HG03095 (cell line): ENCODE measurements around the gene FXYD4.

Experiments used
- ATAC-seq: cut with Tn5 transposase; IDR thresholded peaks from one replicate; pipeline ENCODE4 v1.9.1; 2021; ENCODE audit warnings: moderate library complexity; ENCODE audit not compliant: unreplicated experiment

The FXYD4 gene

DNA sequence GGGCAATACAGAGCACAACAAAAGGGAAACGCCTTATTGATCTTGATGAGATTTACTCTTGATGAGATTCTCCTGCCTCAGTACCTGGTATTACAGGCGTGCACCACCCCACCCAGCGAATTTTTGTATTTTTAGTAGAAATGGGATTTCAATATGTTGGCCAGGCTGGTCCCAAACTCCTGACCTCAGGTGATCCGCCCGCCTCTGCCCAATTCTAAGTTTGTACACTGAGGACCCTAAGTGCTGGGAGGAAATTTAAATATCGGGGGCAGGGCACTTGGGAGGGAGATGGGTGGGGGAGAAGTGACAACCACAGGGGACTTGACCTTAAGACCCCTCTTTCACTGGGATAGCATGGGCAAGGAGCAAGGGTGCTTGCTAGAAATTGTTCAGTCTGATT, 23.4 kb downstream of the FXYD4 start:
- no peak for ATAC-seq

DNA sequence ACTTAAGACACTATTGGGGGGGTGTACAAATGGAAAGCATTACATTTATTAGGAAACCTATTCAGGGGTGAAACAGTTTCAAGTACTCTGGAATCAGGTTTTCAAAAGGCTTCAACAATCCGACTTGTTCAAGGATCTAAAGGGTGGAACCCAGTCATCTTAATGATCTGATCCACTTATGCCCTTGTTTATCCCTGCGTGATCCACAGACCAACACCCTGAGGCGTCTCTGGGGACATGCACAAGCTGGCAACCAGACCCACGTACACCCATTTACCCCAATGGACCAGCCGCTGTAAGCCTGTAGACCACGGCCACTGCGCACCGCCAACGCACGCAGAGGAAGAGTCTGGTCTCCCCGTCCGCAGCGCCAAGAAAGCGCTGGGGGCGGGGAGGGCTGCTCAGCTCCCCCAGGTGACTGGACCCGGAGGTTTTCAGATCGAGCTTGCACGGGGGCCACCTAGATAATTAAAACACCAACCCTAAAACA, 24.2 kb downstream of the FXYD4 start:
- ATAC-seq = no peak

DNA sequence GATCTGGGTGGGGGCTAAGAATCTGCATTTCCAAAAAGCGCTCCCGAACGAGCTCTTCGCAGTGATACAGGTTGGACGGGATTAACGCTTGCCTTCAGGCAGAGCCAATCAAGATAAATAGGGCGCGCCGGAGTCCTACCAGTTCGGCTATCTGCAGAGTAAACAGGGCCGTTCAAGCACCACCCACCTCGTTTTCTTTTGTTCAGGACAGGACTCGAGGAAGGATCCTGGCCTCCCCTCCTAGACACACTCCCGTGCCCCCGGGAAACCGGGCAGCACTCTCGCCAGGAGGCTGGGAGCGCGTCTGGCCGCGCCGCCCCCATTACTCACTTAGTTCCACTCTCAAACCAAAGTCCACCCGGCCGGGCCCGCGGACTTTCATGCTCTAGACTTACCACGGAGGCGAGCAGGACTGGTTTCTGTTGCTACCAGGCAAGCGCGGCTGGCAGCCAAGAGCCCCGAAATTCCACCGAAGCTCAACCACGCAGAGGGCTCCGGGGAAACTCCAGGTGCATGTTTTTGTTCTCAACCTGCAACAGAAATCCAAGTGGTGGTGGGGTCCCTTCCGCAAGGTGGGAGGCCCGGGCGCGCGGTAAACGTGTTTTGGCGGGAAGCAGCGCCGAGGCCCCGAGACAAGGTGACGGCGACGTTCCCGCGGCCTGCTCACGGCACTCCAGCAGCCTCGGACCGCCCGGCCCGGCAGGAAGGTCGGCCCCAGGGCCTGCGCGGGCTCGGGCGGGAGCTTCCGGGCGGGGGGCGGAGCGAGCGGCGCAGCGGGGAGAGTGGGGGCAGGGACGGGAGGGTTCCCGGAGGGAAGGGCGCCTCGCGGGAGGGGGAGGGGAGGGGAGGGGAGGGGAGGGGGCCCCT, 24.9 kb downstream of the FXYD4 start:
- ATAC-seq = peak; percentile 48

DNA sequence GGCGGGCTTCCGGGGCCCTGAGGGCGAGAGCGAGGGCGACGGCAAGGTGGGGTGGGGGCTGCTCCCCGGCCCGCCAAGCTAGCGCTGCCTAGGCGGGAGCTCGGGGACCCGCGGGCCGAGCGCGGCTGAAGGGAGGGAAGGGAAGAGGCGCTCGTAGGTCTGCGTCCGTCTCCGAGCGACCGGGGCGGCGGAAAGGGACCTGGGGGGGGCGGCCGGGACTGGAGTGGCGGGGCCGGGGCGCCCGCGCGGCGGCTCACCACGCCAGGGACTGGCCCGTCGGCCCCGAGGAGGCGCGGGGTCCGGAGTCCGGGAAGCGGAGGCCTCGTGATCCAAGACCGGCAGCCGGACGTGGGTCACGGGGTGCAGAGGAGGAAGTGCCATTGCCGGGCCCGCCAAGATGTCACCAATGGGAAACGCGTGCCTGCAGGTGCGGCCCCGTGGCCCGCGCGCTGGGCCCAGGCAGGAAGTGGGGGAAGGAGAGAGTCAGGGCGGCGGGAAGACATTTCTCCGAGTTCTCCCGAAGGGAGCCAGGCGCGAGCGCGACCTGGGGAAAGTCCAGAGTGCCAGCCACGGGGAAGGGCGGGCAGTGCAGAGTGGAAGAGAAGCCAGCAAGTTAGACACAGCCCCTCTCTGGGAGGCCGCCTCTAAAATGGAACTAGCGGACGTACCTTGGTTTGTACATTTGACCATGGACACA, 25.6 kb downstream of the FXYD4 start:
- ATAC-seq = peak; percentile 84

DNA sequence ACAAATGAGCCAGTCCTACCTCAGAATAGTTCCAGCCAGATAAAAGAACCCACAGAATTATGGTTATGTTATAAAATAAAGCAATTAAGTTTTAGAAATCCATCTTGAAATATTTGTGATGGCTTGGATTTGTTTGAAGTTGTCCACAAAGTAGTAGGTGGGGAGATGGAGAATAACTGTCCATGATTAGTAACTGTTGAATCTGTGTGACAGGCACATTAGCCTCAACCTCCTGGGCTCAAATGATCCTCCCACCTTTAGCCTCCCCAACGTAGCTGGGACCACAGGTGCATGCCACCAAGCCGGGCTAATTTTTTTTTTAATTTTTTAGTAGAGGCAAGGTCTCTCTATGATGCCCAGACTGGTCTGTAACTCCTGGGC, 27.5 kb downstream of the FXYD4 start:
- no peak for ATAC-seq

DNA sequence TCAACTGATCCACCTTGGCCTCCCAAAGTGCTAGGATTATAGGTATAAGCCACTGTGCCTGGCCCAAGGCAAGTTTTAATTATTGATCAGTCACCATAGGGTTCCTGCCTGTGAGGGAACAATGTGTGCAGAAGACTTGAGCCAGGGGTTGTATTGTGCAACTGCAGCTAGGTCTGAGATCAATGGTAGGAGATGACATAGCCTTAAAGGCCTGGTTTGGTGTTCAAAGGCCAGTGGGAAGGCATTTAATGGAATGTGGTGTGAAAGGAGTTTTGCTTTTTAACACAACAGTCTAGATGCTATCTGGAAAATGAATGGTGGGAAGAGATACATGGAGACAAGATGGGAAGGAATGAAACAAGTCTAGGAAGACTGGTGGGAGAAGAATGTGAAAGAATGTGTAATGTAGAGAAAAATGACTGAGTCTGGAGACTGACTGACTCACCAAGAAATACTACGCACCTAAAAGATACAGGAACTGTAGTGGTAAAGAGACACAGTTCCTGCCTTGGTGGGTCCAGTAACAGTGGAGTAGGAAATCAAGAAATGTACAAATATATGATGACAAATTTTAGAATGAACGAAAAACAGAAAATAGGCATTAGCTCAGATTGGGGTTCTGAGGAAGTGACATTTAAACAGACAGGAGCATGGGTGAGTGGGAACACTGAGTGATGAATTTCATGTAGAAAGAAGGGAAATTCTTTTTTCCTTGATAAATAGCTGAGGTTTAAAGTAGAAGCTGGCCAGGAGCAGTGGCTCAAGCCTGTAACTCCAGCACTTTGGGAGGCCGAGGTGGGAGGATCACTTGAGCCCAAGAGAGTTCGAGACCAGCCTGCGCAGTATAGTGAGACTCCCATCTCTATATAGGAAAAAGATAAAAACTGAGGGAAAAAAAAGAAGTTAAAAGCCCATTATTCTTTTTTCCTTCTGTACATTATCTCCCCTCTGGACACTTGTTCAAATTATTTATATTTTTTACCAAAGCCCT, 28.2 kb downstream of the FXYD4 start:
- ATAC-seq = no peak

DNA sequence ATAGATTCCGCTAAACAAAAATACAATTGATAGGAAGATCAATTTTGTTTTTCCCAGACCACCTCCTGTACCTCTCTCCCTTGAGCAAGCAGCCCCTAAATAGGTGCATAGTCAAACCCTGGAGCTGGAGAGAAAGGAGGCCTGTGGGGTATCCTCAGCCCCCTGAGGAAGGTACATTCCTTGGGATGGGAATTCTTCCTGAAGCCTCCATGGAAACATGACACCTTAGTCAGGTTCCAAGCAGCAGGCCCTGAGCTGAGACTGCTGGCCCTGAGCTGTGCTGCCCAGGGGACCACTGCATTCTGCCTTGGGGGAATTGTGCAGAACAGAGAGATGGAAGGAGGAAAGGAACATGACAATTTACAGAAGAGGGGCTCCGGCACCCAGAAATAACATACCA, 30.2 kb downstream of the FXYD4 start:
- ATAC-seq = no peak

DNA sequence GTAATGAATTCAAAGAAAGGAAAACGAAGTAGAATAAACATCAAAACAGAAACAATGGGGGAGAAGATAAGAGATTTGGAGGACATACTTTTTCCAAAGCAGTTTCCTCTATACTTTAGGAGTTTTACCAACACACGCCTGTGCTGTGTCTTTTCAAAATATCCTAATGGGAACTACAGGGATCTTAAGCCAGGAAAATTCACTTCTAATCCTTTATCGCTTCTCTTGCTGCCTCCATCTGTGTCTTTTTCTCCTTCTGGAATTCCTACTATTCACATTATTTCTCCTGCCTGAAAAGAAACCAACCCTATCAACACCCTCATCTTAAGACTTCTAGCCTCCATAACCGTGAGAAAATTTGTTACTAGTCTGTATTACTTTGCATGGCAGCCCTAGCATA, 30.7 kb downstream of the FXYD4 start:
- no peak for ATAC-seq

DNA sequence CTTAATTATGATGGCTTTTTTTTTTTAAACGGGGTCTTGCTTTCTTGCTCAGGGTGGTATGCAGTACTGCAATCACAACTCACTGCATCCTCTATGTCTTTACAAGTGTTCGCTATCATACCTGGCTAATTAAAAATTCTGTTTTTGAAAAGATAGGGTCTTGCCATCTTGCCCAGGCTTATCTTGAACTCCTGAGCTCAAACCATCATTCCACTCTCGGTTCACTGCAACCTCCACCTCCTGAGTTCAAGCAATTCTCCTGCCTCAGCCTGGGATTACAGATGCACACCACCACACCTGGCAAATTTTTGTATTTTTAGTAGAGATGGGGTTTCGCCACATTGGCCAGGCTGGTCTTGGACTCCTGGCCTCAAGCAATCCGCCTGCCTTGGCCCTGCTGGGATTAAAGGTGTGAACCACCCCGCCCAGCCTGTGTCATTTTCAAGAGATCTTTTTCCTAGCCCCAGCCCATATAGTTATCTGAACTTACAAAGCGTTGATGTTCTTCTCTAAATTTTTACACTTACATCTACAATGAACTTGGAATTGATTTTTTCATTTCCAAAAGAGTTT, 31.5 kb downstream of the FXYD4 start:
- ATAC-seq = no peak

DNA sequence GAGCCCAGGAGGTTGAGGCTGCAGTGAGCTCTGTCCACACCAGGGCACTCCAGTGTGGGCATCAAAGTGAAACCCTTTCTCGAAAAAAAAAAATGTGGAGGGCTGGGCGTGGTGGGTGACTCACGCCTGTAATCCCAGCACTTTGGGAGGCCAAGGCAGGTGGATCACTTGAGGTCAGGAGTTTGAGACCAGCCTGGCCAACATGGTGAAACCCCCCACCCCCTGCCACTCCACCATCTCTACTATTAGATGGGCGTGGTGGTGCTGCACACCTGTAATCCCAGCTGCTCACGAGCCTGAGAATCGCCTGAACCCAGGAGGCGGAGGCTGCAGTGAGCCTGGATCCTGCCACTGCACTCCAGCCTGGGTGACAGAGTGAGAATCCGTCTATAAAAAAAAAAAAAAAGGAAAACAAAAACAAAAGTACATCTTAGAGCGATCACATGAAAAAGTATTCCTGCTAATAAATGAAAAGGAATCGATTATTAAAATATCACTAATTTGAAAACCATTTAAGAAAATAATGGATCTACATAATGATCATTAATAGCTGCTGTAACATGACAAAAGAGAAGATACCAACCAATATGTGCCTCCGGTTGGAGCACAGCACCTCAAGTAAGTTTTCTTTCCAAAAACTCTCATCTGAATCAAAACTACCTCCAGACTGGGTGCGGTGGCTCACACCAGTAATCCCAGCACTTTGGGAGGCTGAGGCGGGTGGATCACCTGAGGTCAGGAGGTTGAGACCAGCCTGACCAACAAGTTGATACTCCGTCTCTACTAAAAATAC, 32.7 kb downstream of the FXYD4 start:
- no peak for ATAC-seq

DNA sequence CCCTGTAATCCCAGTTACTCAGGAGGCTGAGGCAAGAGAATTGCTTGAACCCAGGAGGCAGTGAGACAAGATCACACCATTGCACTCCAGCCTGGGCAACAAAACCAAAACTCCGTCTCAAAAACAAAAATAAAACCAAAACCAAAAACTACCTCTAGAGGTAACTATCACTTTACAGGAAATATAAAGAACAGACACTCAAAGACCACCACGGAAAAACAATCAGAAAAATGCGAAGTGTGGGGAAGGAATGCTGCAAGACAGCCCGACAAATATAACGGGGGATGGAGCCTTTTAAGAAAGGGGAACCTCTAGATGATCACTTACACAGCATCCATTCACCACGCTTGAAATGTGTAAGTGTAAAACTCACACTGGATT, 33.3 kb downstream of the FXYD4 start:
- ATAC-seq = no peak

DNA sequence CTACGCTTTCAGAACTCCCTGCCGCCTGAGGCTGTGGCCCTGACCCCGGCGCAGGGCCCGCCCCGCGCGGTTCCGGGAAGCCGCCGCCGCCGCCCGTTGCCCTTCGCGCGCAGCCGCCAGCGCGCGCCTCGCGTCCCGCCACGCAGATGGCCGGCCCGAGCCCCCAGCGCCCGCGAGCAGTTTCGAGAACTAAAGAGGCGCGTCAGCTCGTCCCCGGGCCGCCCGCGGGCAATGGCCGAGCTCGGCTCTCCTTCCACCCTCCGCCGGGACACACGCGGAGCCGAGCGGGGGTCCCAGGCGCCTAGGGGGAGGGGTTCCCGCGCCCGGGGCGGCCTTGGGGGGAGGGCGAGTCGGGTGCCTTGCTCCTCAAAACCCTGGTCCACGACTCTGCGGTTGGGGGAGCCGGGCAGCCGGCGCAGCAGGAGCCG, 35.7 kb downstream of the FXYD4 start:
- no peak for ATAC-seq

DNA sequence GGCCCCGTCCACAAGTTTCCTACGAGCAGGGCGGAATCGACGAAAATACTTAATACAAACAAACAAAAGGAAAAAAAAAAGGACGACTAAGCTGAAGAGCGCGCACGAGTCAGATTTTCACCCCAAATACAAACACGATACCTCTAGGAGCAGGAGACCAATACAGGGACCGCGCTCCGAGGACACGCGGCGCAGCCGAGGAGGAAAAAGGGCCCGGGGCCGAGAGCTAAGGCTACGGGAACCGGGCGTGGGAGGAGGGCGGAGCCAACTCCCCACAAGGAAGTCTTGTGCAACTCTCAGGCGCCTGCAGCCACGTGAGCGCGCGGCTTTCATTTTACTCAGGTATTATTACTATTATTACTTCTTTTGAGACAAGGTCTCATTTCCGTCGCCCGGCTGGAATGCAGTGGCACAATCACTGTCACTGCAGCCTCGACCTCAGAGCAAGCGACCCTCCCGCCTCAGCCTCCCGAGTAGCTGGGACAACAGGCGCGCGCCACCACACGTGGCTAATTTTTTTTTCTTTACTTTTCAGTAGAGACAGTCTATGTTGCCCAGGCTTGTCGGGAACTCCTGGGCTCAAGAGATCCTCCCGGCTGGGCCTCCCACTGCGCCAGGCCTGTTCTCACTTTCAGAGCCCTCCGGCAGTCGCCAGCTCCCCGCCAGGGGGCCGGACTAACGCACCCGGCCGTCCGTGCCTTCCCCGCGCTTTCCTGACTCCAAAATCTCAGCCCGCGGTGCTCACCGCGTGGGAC, 36.3 kb downstream of the FXYD4 start:
- peak; percentile 48 for ATAC-seq

DNA sequence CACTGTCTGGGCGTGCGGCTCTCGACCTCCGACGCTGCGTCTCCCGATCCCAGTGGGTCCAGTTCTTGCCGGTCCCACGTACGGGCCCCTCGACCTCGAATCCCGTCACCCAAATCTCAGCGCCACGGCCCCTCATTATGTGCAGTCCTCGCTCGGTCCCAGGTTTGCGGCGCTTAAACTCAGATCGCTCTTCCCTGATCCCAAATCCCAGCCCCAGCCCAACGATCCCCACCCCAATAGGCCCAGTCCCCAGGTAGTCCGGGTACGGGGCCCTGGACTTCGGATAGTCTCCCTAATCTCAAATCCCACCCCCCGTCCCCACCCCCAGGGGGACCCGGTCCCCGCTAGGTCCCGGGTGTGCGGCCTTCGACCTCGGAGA, 36.9 kb downstream of the FXYD4 start:
- ATAC-seq = peak; percentile 0

DNA sequence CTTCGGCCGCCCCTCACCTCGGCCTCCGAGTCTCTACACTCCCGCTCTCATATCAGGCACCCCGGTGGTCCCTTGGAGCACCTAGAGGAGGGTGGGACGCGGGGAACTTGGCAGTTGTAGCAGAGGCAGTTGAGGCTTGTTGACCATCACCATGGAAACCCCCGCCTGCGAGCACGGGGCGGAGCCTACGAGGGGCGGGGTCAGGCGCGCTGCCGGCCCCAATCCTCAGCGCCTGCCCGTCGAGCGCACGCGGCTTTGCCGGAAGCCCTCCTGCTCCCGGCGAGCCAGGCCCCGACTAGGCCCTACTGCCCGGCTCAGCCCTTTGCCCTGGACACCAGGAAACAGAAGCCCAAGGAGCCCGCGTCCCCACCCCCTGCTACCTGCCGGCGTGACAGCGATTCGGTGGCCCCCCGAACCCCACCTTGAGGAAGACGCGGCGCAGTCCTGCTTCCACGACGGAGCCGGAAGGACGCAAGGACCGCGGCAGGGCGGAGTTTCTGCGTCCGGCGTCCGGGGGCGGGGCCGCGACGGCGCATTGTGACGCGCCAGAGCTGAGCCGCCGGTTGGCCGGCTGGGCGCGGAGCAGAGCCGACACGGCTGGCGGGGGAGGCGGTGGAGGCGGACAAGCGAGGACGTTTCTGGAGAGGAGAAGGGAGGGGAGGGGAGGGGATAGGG, 37.4 kb downstream of the FXYD4 start, which contains the start of gene HNRNPF:
TSS of gene HNRNPF (minus strand) at position 477 of the 675 bp plus-strand sequence. CDS start 21,302 bp downstream, outside the sequence.
- ATAC-seq = peak; percentile 64

DNA sequence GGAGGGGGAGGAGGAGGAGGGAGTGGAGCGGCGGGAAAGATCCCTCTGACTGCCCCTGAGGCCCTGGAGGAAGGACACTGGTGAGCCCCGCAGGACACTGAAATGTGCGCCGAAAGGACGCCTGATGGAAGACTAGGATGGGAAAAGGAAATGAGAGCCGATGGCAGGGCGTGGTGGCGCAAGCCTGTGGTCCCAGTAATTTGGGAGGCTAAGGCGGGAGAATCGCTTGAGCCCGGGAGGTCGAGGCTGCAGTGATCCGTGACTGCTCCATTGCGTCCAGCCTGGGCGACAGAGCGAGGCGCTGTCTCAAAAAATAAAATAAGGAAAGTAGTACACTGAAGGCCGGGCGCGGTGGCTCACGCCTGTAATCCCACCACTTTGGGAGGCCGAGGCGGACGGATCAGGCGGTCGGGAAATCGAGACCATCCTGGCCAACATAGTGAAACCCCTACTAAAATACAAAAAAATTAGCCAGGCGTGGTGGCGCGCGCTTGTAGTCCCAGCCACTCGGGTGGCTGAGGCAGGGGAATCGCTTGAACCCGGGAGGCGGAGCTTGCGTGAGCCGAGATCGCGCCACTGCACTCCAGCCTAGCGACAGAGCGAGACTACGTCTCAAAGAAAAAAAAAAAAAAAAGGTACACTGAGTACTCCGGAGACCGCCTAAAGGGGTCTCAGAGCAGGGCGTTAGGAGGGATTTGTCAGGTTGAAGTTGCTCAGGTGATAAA, 38.1 kb downstream of the FXYD4 start:
- ATAC-seq = no peak

DNA sequence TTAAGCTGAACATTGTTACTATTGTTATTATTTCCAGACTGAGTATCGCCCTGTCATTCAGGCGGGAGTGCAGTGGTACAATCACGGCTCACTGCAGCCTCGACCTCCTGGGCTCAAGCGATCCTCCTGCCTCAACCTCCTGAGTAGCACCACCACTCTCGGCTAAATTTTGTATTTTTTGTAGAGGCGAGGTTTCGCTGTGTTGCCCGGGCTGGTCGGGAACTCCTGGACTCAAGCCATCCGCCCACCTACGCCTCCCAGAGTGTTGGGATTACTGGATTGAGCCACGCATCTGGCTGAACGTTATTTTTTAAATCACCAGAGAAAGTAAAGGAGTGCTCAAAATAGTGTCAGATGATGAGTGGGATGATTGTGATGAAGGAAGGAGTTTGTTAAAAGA, 38.9 kb downstream of the FXYD4 start:
- no peak for ATAC-seq

DNA sequence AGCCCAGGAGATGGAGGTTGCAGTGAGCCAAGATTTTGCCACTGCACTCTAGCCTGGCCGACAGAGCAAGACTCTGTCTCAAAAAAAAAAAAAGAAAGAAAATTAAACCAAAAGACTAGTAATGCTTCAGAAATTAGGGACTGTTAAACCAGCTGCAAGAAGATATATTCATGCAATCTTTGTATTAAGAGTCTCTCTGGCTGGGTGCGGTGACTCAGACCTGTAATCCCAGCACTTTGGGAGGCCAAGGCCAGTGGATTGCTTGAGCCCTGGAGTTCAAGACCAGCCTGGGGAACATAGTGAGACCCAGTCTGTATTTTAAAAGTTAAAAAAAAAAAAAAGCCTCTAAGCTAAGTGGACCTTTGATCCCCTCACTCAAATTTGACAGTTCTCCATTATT, 40.1 kb downstream of the FXYD4 start:
- ATAC-seq = no peak
